Measurements from ENCODE around the gene RFLNA. TPM values are rescaled to one million over a fixed set of nuclear protein-coding genes. Genes with fewer than 3 reads are reported as not detected.
A peak's percentile ranks its signal among the peaks of the same experiment; 100 is the strongest.

Gene RFLNA
- total RNA-seq, 1 donor = 15.9 TPM

DNA sequence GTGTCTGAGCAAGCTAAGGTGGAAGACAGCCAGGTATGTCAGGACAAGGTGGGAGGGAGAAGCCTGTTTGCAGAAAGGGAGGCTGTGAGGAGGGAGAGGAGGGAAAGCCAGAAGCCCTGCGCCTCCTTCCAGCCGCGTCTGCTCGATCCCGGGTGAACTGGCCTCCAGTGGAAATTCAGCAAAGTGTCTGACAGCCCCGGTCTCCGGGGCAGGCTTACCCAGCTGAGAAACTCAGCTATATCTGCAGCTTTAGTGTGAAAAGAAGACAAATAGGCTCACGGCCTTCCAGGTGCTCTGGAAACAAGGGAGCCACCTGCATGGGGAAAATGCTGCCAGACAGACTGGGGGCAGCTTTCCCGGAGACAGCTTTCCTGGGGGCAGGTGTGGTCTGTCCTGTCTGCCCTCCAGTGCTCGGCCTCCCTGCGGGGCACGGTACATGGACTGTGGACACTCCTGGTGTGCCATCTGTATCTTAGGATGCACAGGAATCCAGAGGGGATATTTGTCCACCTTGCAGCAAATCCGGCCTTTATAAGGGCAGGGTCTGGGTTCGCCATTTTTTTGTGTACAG is 6.3 kb downstream of the RFLNA start:
- Histone ChIP-seq H3K4me2 (ENCODE audit: insufficient read depth, low read length) (no peak overlapping the region), H3K4me1 (ENCODE audit: insufficient read depth, low read length) (no peaks in the 10 kb centered on the region), H3K36me3 (ENCODE audit: insufficient read depth, low read length) (no peaks in the 10 kb centered on the region), H3K79me2 (ENCODE audit: insufficient read depth, low read length) (no peaks in the 10 kb centered on the region), H3K27me3 (ENCODE audit: insufficient read depth, low read length) (peaks cover 14% of the 10 kb centered on the region), H4K20me1 (ENCODE audit: insufficient read depth, low read length) (peaks cover 5% of the 10 kb centered on the region), H3K27ac (ENCODE audit: low read depth, low read length) (no peak overlapping the region), H2AFZ (ENCODE audit: low read length) (no peak overlapping the region), H3K4me3 (ENCODE audit: insufficient read depth, low read length) (no peak overlapping the region), H3K9me3 (ENCODE audit: low read depth, low read length) (no peaks in the 10 kb centered on the region)
- DNase-seq (ENCODE audit: insufficient read length, low spot score, missing footprints) = peak; percentile 56
- TF ChIP-seq, protein P1, sequence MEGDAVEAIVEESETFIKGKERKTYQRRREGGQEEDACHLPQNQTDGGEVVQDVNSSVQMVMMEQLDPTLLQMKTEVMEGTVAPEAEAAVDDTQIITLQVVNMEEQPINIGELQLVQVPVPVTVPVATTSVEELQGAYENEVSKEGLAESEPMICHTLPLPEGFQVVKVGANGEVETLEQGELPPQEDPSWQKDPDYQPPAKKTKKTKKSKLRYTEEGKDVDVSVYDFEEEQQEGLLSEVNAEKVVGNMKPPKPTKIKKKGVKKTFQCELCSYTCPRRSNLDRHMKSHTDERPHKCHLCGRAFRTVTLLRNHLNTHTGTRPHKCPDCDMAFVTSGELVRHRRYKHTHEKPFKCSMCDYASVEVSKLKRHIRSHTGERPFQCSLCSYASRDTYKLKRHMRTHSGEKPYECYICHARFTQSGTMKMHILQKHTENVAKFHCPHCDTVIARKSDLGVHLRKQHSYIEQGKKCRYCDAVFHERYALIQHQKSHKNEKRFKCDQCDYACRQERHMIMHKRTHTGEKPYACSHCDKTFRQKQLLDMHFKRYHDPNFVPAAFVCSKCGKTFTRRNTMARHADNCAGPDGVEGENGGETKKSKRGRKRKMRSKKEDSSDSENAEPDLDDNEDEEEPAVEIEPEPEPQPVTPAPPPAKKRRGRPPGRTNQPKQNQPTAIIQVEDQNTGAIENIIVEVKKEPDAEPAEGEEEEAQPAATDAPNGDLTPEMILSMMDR (IDR thresholded peaks at IDR 0.05; ENCODE audit: extremely low read depth, low read depth, low read length) = no peak

DNA sequence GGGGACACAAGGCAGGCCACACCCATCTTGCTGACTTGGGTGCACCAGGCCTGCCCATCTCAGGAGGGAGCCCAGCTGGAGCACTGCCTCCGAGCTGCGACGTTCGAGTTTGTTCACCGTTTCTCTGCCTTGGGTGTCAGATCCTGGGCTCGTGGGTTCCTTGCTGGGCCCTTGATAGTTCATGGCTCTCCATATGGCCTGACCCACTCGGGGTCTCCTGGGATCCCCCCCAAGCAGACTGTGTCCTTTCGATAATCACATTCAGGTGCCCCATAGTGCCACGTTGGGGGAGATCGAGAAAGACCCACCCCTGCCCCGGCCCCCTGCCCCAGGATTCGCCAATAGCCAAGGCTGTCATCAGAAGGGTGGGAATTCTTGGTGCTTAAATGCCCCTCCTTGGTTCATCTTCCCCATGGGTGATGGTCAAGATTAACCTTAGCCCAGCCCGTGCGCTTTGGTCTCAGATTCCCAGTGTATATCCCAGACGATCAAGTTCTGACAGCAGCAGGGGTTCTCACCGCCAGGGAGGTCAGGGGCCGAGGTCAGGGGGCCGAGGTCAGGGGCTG is 7.4 kb downstream of the RFLNA start:
- TF ChIP-seq, protein P1 (IDR thresholded peaks at IDR 0.05; ENCODE audit: extremely low read depth, low read depth, low read length) = no peak
- Histone ChIP-seq H4K20me1 (ENCODE audit: insufficient read depth, low read length) (peaks cover 5% of the 10 kb centered on the region), H3K4me3 (ENCODE audit: insufficient read depth, low read length) (no peak overlapping the region), H3K27me3 (ENCODE audit: insufficient read depth, low read length) (peaks cover 2% of the 10 kb centered on the region), H3K4me2 (ENCODE audit: insufficient read depth, low read length) (no peak overlapping the region), H3K4me1 (ENCODE audit: insufficient read depth, low read length) (no peaks in the 10 kb centered on the region), H3K36me3 (ENCODE audit: insufficient read depth, low read length) (no peaks in the 10 kb centered on the region), H2AFZ (ENCODE audit: low read length) (no peak overlapping the region), H3K27ac (ENCODE audit: low read depth, low read length) (no peak overlapping the region), H3K9me3 (ENCODE audit: low read depth, low read length) (no peaks in the 10 kb centered on the region), H3K79me2 (ENCODE audit: insufficient read depth, low read length) (no peaks in the 10 kb centered on the region)
- no peak for DNase-seq (ENCODE audit: insufficient read length, low spot score, missing footprints)

DNA sequence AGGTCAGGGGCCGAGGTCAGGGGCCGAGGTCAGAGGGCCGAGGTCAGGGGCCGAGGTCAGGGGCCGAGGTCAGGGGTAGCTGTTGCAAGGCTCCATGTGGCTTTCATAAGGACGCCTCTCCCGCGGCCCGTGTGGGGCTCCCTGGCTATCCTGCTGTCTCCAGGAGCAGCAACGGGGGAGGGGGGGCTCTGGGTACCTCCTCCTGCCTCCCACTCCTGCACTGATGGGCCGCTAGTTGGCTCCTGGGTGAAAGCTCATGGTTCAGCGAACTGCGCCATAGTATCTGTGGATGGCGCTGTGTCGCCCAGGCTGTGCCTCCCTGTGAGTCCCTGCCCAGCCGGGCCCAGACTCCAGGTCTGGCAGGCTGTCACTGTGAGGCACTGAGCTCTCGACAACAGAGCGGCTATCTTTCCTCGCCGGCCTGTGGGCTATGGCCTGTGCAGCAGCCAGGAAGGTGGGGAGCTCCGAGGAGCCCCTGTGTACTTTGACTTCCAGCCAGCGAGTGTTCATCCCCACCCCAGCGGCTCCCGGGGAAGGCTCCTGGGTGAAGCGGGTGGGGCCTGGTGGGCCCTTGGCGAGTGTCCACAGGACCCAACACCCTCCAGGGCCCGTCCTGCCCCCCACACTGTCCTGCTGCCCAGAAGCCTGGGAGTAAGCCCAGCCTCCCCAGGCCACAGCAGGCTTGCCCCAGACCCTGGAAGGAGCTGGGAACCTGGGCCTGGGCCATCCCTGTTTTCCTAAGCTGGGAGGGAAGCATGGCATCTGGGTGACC is 8.1 kb downstream of the RFLNA start:
- DNase-seq (ENCODE audit: insufficient read length, low spot score, missing footprints) = peak; percentile 74
- Histone ChIP-seq H3K36me3 (ENCODE audit: insufficient read depth, low read length) (no peaks in the 10 kb centered on the region), H3K4me2 (ENCODE audit: insufficient read depth, low read length) (no peak overlapping the region), H2AFZ (ENCODE audit: low read length) (no peak overlapping the region), H3K79me2 (ENCODE audit: insufficient read depth, low read length) (no peaks in the 10 kb centered on the region), H3K9me3 (ENCODE audit: low read depth, low read length) (no peaks in the 10 kb centered on the region), H3K4me3 (ENCODE audit: insufficient read depth, low read length) (no peak overlapping the region), H3K4me1 (ENCODE audit: insufficient read depth, low read length) (no peaks in the 10 kb centered on the region), H4K20me1 (ENCODE audit: insufficient read depth, low read length) (peaks cover 5% of the 10 kb centered on the region), H3K27me3 (ENCODE audit: insufficient read depth, low read length) (no peaks in the 10 kb centered on the region), H3K27ac (ENCODE audit: low read depth, low read length) (no peak overlapping the region)
- TF ChIP-seq, protein P1 (IDR thresholded peaks at IDR 0.05; ENCODE audit: extremely low read depth, low read depth, low read length) = no peak

Data from osteoblast (primary cell).